K562 (cell line): ENCODE results near the gene KCNA4.

Experiments used
- KLF10 ChIP-seq: fragments of 250-450 bp; sonication (Bioruptor Pico); IDR thresholded peaks from 2 replicates; pipeline ENCODE4 v1.6.1; 2021; ENCODE audit warnings: matching md5 sums
- MCM3 ChIP-seq: fragments of 450-650 bp; IDR thresholded peaks from 2 replicates; pipeline ENCODE4 v1.6.1; 2016
- NR3C1 ChIP-seq: sonication (generic); formaldehyde crosslinking; IDR thresholded peaks from 2 replicates; pipeline ENCODE4 v1.8.1; 2022; ENCODE audit warnings: missing genetic modification reagents
- PHB2 ChIP-seq: fragments of 450-650 bp; IDR thresholded peaks from 2 replicates; pipeline ENCODE4 v1.6.1; 2017; ENCODE audit warnings: low read depth
- TBL1XR1 ChIP-seq, 2 experiments: IDR thresholded peaks; 2 replicates each; pipeline ENCODE4 v1.6.1; 2012; ENCODE audit warnings: improper control_type of control experiment in 2 of 2, low read length in 2 of 2, mild to moderate bottlenecking in 1 of 2
- TCF7 ChIP-seq: sonication (generic); IDR thresholded peaks from 2 replicates; pipeline ENCODE4 v1.6.1; 2016; ENCODE audit warnings: antibody characterized with exemption, borderline replicate concordance
- TF ChIP-seq, protein P1 (sequence below): fragments of 450-650 bp; IDR thresholded peaks from 2 replicates; pipeline ENCODE4 v1.6.1; 2016; ENCODE audit warnings: borderline replicate concordance
- TF ChIP-seq, protein P2 (sequence below): fragments of 450-650 bp; IDR thresholded peaks from 2 replicates; pipeline ENCODE4 v1.6.1; 2017; ENCODE audit warnings: antibody characterized with exemption, mild to moderate bottlenecking
- TF ChIP-seq, protein P3 (sequence below), 3 experiments: IDR thresholded peaks in 2 of 3; conservative IDR thresholded peaks in 1 of 3; 2 replicates each; pipeline ENCODE4 v1.5.1; 2011 to 2012; ENCODE audit warnings: low read length in 3 of 3, mild to moderate bottlenecking in 3 of 3, control low read depth in 2 of 3, improper control_type of control experiment in 1 of 3, inconsistent platforms in 1 of 3, low read depth in 1 of 3, mixed read lengths in 1 of 3, moderate library complexity in 1 of 3; ENCODE audit not compliant: insufficient read depth in 2 of 3

DNA sequence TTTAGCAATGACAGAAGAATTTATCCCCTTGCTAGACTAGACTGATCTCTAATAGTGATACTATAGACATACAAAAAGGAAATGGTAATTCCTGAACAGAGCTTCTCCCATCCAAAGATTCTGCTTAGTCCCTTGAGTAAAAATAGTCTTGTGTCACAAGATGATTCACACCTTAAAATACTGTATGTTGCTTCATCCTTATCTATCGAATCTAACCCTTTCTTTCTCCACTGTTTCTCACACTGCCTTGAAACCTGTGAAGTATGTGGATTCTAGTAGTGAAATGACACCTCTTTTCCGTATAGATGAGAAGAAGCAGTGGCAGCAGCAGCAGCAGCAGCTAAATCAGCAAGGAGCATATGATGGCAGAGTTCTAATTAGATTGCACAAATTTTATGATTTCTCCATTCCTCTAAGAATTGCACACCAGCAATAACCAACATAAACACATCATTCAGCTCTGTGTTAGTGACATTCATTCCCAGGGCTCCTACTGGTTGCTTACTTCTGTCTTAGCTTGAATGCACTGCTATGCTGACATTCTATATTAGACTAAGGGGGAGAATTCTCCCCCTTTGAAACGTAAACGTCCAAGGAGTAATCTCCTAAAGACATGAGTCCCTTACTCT, 14.6 kb downstream of the KCNA4 start:
- TF ChIP-seq PHB2 (no peak), KLF10 (CRISPR knock-in tag) (no peak), TBL1XR1 (IDR thresholded peaks at IDR 0.05; ENCODE audit: low read length in 2 of 2) (no peak), MCM3 (no peak), TCF7 (no peak), NR3C1 (CRISPR knock-in tag) (no peak)
- TF ChIP-seq, protein P1, sequence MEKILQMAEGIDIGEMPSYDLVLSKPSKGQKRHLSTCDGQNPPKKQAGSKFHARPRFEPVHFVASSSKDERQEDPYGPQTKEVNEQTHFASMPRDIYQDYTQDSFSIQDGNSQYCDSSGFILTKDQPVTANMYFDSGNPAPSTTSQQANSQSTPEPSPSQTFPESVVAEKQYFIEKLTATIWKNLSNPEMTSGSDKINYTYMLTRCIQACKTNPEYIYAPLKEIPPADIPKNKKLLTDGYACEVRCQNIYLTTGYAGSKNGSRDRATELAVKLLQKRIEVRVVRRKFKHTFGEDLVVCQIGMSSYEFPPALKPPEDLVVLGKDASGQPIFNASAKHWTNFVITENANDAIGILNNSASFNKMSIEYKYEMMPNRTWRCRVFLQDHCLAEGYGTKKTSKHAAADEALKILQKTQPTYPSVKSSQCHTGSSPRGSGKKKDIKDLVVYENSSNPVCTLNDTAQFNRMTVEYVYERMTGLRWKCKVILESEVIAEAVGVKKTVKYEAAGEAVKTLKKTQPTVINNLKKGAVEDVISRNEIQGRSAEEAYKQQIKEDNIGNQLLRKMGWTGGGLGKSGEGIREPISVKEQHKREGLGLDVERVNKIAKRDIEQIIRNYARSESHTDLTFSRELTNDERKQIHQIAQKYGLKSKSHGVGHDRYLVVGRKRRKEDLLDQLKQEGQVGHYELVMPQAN: no peak
- TF ChIP-seq, protein P2, sequence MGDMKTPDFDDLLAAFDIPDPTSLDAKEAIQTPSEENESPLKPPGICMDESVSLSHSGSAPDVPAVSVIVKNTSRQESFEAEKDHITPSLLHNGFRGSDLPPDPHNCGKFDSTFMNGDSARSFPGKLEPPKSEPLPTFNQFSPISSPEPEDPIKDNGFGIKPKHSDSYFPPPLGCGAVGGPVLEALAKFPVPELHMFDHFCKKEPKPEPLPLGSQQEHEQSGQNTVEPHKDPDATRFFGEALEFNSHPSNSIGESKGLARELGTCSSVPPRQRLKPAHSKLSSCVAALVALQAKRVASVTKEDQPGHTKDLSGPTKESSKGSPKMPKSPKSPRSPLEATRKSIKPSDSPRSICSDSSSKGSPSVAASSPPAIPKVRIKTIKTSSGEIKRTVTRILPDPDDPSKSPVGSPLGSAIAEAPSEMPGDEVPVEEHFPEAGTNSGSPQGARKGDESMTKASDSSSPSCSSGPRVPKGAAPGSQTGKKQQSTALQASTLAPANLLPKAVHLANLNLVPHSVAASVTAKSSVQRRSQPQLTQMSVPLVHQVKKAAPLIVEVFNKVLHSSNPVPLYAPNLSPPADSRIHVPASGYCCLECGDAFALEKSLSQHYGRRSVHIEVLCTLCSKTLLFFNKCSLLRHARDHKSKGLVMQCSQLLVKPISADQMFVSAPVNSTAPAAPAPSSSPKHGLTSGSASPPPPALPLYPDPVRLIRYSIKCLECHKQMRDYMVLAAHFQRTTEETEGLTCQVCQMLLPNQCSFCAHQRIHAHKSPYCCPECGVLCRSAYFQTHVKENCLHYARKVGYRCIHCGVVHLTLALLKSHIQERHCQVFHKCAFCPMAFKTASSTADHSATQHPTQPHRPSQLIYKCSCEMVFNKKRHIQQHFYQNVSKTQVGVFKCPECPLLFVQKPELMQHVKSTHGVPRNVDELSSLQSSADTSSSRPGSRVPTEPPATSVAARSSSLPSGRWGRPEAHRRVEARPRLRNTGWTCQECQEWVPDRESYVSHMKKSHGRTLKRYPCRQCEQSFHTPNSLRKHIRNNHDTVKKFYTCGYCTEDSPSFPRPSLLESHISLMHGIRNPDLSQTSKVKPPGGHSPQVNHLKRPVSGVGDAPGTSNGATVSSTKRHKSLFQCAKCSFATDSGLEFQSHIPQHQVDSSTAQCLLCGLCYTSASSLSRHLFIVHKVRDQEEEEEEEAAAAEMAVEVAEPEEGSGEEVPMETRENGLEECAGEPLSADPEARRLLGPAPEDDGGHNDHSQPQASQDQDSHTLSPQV: no peak
- TF ChIP-seq, protein P3, sequence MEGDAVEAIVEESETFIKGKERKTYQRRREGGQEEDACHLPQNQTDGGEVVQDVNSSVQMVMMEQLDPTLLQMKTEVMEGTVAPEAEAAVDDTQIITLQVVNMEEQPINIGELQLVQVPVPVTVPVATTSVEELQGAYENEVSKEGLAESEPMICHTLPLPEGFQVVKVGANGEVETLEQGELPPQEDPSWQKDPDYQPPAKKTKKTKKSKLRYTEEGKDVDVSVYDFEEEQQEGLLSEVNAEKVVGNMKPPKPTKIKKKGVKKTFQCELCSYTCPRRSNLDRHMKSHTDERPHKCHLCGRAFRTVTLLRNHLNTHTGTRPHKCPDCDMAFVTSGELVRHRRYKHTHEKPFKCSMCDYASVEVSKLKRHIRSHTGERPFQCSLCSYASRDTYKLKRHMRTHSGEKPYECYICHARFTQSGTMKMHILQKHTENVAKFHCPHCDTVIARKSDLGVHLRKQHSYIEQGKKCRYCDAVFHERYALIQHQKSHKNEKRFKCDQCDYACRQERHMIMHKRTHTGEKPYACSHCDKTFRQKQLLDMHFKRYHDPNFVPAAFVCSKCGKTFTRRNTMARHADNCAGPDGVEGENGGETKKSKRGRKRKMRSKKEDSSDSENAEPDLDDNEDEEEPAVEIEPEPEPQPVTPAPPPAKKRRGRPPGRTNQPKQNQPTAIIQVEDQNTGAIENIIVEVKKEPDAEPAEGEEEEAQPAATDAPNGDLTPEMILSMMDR (IDR thresholded peaks at IDR 0.05 in 2 of 3, conservative IDR thresholded peaks at IDR 0.05 in 1 of 3; ENCODE audit: insufficient read depth in 2 of 3, low read depth in 1 of 3, low read length in 3 of 3): no peak
